HepG2 (cell line): ENCODE measurements around the gene SCMH1. TPM values are rescaled to one million over a fixed set of nuclear protein-coding genes. Genes with fewer than 3 reads are reported as not detected.

Source experiments
- ATAC-seq: fragments of 200-7000 bp; cut with Tn5 transposase; 3 replicates; pipeline ENCODE4 v1.9.1; 2020; ENCODE audit warnings: mild to moderate bottlenecking, moderate library complexity
- BruUV-seq: library from RNA; stranded (reverse); fragments of 400-500 nt; replicated peaks from 2 replicates; lab custom pipeline; 2021; lab: Mats Ljungman, UMichigan
- CTCF ChIA-PET: fragments of 300-600 bp; formaldehyde crosslinking; extraction: SDS; loops from one replicate; lab custom pipeline; 2021; ENCODE audit warnings: low total read pairs, inconsistent platforms, low intra/inter-chr PET ratio; lab: Yijun Ruan, JAX
- POLR2A ChIA-PET: fragments of 350-600 bp; sonication (Branson Sonifier 250); formaldehyde crosslinking; loops from one replicate; lab custom pipeline; 2020; ENCODE audit warnings: antibody characterized with exemption, inconsistent platforms; lab: Yijun Ruan, JAX
- DNase-seq: peaks from one replicate; pipeline ENCODE4 v3.0.0-alpha.2; 2015; ENCODE audit warnings: low spot score
- FAIRE-seq: peaks from 3 replicates; lab custom pipeline; 2011; peaks lifted over from hg19 to GRCh38; lab: Jason Lieb, UNC
- H2AFZ ChIP-seq: one replicate; pipeline ENCODE4 v1.6.1; 2011; ENCODE audit warnings: low read length, inconsistent platforms
- H3K27ac ChIP-seq: fragments of 300-600 bp; 3 replicates; pipeline ENCODE4 v1.8.0; 2011; ENCODE audit warnings: mixed run types, mild to moderate bottlenecking, mixed read lengths, low read length, inconsistent platforms; ENCODE audit not compliant: insufficient read depth; ENCODE audit errors: extremely low read length
- H3K27me3 ChIP-seq, 2 experiments: fragments of 200-600 bp in 1 of 2; 2 replicates in 1 of 2; 3 replicates in 1 of 2; pipeline versions ENCODE4 v1.6.0 to v1.8.0; 2011; ENCODE audit warnings: low read length in 2 of 2, mild to moderate bottlenecking in 2 of 2, moderate library complexity in 2 of 2, inconsistent platforms in 1 of 2; ENCODE audit not compliant: insufficient read depth in 2 of 2, control insufficient read depth in 1 of 2
- H3K36me3 ChIP-seq, 2 experiments: fragments of 200-600 bp in 1 of 2; replicated peaks in 1 of 2; 2 replicates in 1 of 2; 3 replicates in 1 of 2; pipeline versions ENCODE4 v1.5.1 to v1.8.0; 2011; ENCODE audit warnings: low read length in 2 of 2, inconsistent platforms in 1 of 2; ENCODE audit not compliant: insufficient read depth in 2 of 2, control insufficient read depth in 1 of 2
- H3K4me1 ChIP-seq: 2 replicates; pipeline ENCODE4 v1.5.1; 2012; ENCODE audit warnings: low read length, inconsistent platforms; ENCODE audit not compliant: insufficient read depth
- H3K4me2 ChIP-seq: 2 replicates; pipeline ENCODE4 v1.6.0; 2011; ENCODE audit warnings: low read depth, low read length, inconsistent platforms
- H3K4me3 ChIP-seq, 3 experiments: fragments of 200-600 bp in 1 of 3; sonication (generic), shearing (Covaris generic) in 1 of 3; replicated peaks in 1 of 3; 2 replicates each; pipeline ENCODE4 v1.5.1; 2011 to 2016; ENCODE audit warnings: low read length in 3 of 3, inconsistent platforms in 2 of 3, low read depth in 2 of 3, mild to moderate bottlenecking in 2 of 3, control low read depth in 1 of 3, mixed read lengths in 1 of 3; ENCODE audit not compliant: insufficient read depth in 1 of 3
- H3K79me2 ChIP-seq: one replicate; pipeline ENCODE4 v1.6.1; 2011; ENCODE audit warnings: low read length, inconsistent platforms; ENCODE audit not compliant: insufficient read depth
- H3K9ac ChIP-seq: 2 replicates; pipeline ENCODE4 v1.6.0; 2011; ENCODE audit warnings: mild to moderate bottlenecking, low read depth, low read length, inconsistent platforms; ENCODE audit not compliant: insufficient read depth
- H3K9me3 ChIP-seq: 2 replicates; pipeline ENCODE4 v1.5.1; 2012; ENCODE audit warnings: mild to moderate bottlenecking, low read length
- H4K20me1 ChIP-seq: 2 replicates; pipeline ENCODE4 v1.6.0; 2011; ENCODE audit warnings: inconsistent platforms, mild to moderate bottlenecking, low read length, moderate library complexity; ENCODE audit not compliant: insufficient read depth
- ARID2 ChIP-seq: sonication (generic); formaldehyde crosslinking; IDR thresholded peaks from 2 replicates; pipeline ENCODE4 v1.8.1; 2022; ENCODE audit warnings: mild to moderate bottlenecking, missing genetic modification reagents, borderline replicate concordance
- ETV5 ChIP-seq: IDR thresholded peaks from 2 replicates; pipeline ENCODE4 v1.6.1; 2018; ENCODE audit warnings: missing biosample characterization, missing genetic modification reagents, inconsistent platforms, borderline replicate concordance
- HDAC6 ChIP-seq: fragments of 200-600 bp; sonication (generic); IDR thresholded peaks from 2 replicates; pipeline ENCODE4 v1.7.0; 2017; ENCODE audit warnings: mild to moderate bottlenecking, antibody characterized with exemption, low read length, low read depth
- IKZF1 ChIP-seq: fragments of 450-650 bp; IDR thresholded peaks from 2 replicates; pipeline ENCODE4 v1.7.1; 2016
- MIXL1 ChIP-seq: IDR thresholded peaks from 2 replicates; pipeline ENCODE4 v1.6.1; 2016
- NONO ChIP-seq, 2 experiments: fragments of 450-650 bp in 1 of 2; sonication (generic) in 1 of 2; formaldehyde crosslinking in 1 of 2; IDR thresholded peaks in 1 of 2; conservative IDR thresholded peaks in 1 of 2; 2 replicates each; pipeline versions ENCODE4 v1.6.1 to v1.8.0; 2017 to 2022; ENCODE audit warnings: mild to moderate bottlenecking in 1 of 2, missing genetic modification reagents in 1 of 2, moderate library complexity in 1 of 2
- PCBP2 ChIP-seq: fragments of 200-400 bp; formaldehyde crosslinking; optimal IDR thresholded peaks from 2 replicates; pipeline ENCODE3; 2018; ENCODE audit warnings: low read length, low read depth; ENCODE audit not compliant: poor library complexity, severe bottlenecking
- RAD21 ChIP-seq: fragments of 450-650 bp; formaldehyde crosslinking; IDR thresholded peaks from 2 replicates; pipeline ENCODE4 v1.5.0; 2020; ENCODE audit warnings: mild to moderate bottlenecking
- RELA ChIP-seq: sonication (generic); formaldehyde crosslinking; IDR thresholded peaks from 2 replicates; pipeline ENCODE4 v1.4.0; 2020; ENCODE audit warnings: missing genetic modification reagents
- SMC3 ChIP-seq: IDR thresholded peaks from 2 replicates; pipeline ENCODE4 v1.6.1; 2011; ENCODE audit warnings: low read length, improper control_type of control experiment
- SSRP1 ChIP-seq: IDR thresholded peaks from 2 replicates; pipeline ENCODE4 v1.6.1; 2016; ENCODE audit warnings: control low read depth
- STAG1 ChIP-seq: sonication (generic); formaldehyde crosslinking; IDR thresholded peaks from 2 replicates; pipeline ENCODE4 v1.4.0; 2020; ENCODE audit warnings: missing genetic modification reagents
- SYNCRIP ChIP-seq: fragments of 200-400 bp; formaldehyde crosslinking; IDR thresholded peaks from 2 replicates; pipeline ENCODE4 v1.6.1; 2018; ENCODE audit warnings: mild to moderate bottlenecking, low read depth, low read length; ENCODE audit not compliant: insufficient read depth
- TEAD2 ChIP-seq: sonication (generic); formaldehyde crosslinking; IDR thresholded peaks from 2 replicates; pipeline ENCODE4 v1.9.0; 2021; ENCODE audit warnings: missing genetic modification reagents
- U2AF2 ChIP-seq: fragments of 200-400 bp; formaldehyde crosslinking; IDR thresholded peaks from 2 replicates; pipeline ENCODE4 v1.6.1; 2017; ENCODE audit warnings: low read depth, mild to moderate bottlenecking, low read length
- ZFP90 ChIP-seq: sonication (generic); formaldehyde crosslinking; IDR thresholded peaks from 2 replicates; pipeline ENCODE4 v1.8.0; 2022; ENCODE audit warnings: missing genetic modification reagents, mild to moderate bottlenecking, inconsistent platforms, borderline replicate concordance
- ZNF431 ChIP-seq: sonication (generic); formaldehyde crosslinking; IDR thresholded peaks from 2 replicates; pipeline ENCODE4 v1.9.0; 2022; ENCODE audit warnings: missing genetic modification reagents, low read depth, mild to moderate bottlenecking, borderline replicate concordance
- WGBS: methylation state at CpG from one replicate; pipeline ENCODE4 v1.1.6; 2017; ENCODE audit warnings: low lambda C conversion rate; 5-methylcytosine and 5-hydroxymethylcytosine counted together
- in situ Hi-C: cut with HindIII; loops from 2 replicates; pipeline ENCODE4 v1.10.0; 2017; ENCODE audit warnings: low pct_unique_long_range_greater_than_20kb; ENCODE audit not compliant: extremely low pct_ligation_motif_present
- intact Hi-C: fragments of 100-400 bp; cut with micrococcal nuclease; formaldehyde crosslinking; loops from one replicate; pipeline ENCODE4 v1.10.0; 2022; ENCODE audit not compliant: unreplicated experiment
- polyA plus RNA-seq, 8 experiments: library from polyadenylated mRNA; depleted of rRNA in 3 of 8; stranded (reverse) in 7 of 8; unstranded in 1 of 8; fragments of >200 nt; fragmentation: Illumina TruSeq in 4 of 8; extraction: Trizol in 4 of 8; gene quantifications; 2 replicates each; pipeline versions ENCODE4 v1.2.1 to v1.2.3, GENCODE V29; 2011 to 2016; ENCODE audit warnings: low read depth in 4 of 8, missing spikeins in 1 of 8, mixed read lengths in 1 of 8; ENCODE audit not compliant: insufficient read depth in 1 of 8
- total RNA-seq, 5 experiments: library from RNA; depleted of rRNA; stranded (reverse); fragments of >200 nt; fragmentation: Illumina TruSeq; extraction: Trizol; gene quantifications; 2 replicates each; pipeline ENCODE4 v1.2.3, GENCODE V29; 2016; ENCODE audit warnings: low read depth in 1 of 5
- TF ChIP-seq, protein P1 (sequence below): IDR thresholded peaks from 2 replicates; pipeline ENCODE4 v1.6.1; 2016; ENCODE audit warnings: missing biosample characterization, missing genetic modification reagents, low read depth
- TF ChIP-seq, protein P2 (sequence below): sonication (generic); formaldehyde crosslinking; IDR thresholded peaks from 2 replicates; pipeline ENCODE4 v1.4.0; 2020; ENCODE audit warnings: missing genetic modification reagents
- TF ChIP-seq, protein P3 (sequence below): sonication (generic); formaldehyde crosslinking; IDR thresholded peaks from 2 replicates; pipeline ENCODE4 v1.5.0; 2020; ENCODE audit warnings: mild to moderate bottlenecking, missing genetic modification reagents, moderate library complexity

Gene SCMH1
- total and polyA plus RNA-seq, 2 of the 13 experiments (the other 11 are each of a cell fraction or from before 2014, with no cell fraction given), result 41.8 to 52.6 TPM

GRCh38 chr1:41282679-41283317 is 40.7 kb upstream of the SCMH1 start:
- POLR2A ChIA-PET, result interaction anchor here (0.5 kb wide), 1 partner anchor 198 kb away, joined by 3 read pairs; no protein-coding TSS in a partner anchor
- Histone ChIP-seq H3K9me3 (no peaks in the 10 kb centered on the region), H3K27me3 (peaks cover 2 to 24% of the 10 kb centered on the region in 2 experiments; a peak in 2 of 5 replicates), H4K20me1 (peaks cover 5% of the 10 kb centered on the region; the same call in 1 of the 2 replicates), H3K4me3 (no peak overlapping the region), H3K27ac (no peak overlapping the region), H3K4me1 (no peaks in the 10 kb centered on the region), H3K4me2 (no peak overlapping the region), H3K9ac (no peak overlapping the region), H2AFZ (no peak overlapping the region), H3K79me2 (no peaks in the 10 kb centered on the region), H3K36me3 (no peaks in the 10 kb centered on the region)
- BruUV-seq, result no TSS peak
- WGBS, result 16% methylated on average over 7 of the region's 9 CpGs
- DNase-seq, result peak; percentile 14
- peak; percentile 55 for FAIRE-seq
- in situ Hi-C loops, result loop anchor here (5.0 kb wide), 1 partner anchor 150 kb away; no protein-coding TSS in a partner anchor
- CTCF ChIA-PET, result interaction anchor here (1.4 kb wide), 2 partner anchors 135 to 150 kb away, joined by 10 to 12 read pairs; no protein-coding TSS in a partner anchor
- intact Hi-C loops, result loop anchor here (5.0 kb wide), 1 partner anchor 135 kb away; no protein-coding TSS in a partner anchor
- ATAC-seq, result peak; percentile 89
- TF ChIP-seq, protein P1, sequence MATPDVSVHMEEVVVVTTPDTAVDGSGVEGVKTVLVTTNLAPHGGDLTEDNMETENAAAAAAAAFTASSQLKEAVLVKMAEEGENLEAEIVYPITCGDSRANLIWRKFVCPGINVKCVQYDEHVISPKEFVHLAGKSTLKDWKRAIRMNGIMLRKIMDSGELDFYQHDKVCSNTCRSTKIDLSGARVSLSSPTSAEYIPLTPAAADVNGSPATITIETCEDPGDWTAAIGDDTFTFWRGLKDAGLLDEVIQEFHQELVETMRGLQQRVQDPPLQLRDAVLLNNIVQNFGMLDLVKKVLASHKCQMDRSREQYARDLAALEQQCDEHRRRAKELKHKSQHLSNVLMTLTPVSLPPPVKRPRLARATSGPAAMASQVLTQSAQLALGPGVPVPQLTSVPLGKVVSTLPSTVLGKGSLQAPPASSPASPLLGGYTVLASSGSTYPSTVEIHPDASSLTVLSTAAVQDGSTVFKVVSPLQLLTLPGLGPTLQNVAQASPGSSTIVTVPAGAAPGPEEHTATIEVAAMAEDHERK (CRISPR knock-in tag), result no peak
- TF ChIP-seq NONO (IDR thresholded peaks at IDR 0.05), result no peak
- no peak for TF ChIP-seq NONO (CRISPR knock-in tag; conservative IDR thresholded peaks at IDR 0.05)
- TF ChIP-seq PCBP2, result no peak
- TF ChIP-seq TEAD2 (CRISPR knock-in tag), result no peak
- TF ChIP-seq U2AF2, result no peak
- no peak for TF ChIP-seq ARID2 (CRISPR knock-in tag)
- no peak for TF ChIP-seq ZNF431
- TF ChIP-seq MIXL1, result no peak
- TF ChIP-seq RELA (CRISPR knock-in tag), result no peak
- no peak for TF ChIP-seq HDAC6
- no peak for TF ChIP-seq IKZF1
- peak; percentile 51 for TF ChIP-seq SMC3
- TF ChIP-seq SSRP1, result no peak
- peak; percentile 71 for TF ChIP-seq STAG1
- TF ChIP-seq, protein P2, sequence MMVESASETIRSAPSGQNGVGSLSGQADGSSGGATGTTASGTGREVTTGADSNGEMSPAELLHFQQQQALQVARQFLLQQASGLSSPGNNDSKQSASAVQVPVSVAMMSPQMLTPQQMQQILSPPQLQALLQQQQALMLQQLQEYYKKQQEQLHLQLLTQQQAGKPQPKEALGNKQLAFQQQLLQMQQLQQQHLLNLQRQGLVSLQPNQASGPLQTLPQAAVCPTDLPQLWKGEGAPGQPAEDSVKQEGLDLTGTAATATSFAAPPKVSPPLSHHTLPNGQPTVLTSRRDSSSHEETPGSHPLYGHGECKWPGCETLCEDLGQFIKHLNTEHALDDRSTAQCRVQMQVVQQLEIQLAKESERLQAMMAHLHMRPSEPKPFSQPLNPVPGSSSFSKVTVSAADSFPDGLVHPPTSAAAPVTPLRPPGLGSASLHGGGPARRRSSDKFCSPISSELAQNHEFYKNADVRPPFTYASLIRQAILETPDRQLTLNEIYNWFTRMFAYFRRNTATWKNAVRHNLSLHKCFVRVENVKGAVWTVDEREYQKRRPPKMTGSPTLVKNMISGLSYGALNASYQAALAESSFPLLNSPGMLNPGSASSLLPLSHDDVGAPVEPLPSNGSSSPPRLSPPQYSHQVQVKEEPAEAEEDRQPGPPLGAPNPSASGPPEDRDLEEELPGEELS (CRISPR knock-in tag), result no peak
- TF ChIP-seq, protein P3, sequence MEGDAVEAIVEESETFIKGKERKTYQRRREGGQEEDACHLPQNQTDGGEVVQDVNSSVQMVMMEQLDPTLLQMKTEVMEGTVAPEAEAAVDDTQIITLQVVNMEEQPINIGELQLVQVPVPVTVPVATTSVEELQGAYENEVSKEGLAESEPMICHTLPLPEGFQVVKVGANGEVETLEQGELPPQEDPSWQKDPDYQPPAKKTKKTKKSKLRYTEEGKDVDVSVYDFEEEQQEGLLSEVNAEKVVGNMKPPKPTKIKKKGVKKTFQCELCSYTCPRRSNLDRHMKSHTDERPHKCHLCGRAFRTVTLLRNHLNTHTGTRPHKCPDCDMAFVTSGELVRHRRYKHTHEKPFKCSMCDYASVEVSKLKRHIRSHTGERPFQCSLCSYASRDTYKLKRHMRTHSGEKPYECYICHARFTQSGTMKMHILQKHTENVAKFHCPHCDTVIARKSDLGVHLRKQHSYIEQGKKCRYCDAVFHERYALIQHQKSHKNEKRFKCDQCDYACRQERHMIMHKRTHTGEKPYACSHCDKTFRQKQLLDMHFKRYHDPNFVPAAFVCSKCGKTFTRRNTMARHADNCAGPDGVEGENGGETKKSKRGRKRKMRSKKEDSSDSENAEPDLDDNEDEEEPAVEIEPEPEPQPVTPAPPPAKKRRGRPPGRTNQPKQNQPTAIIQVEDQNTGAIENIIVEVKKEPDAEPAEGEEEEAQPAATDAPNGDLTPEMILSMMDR (CRISPR knock-in tag), result peak; percentile 89
- no peak for TF ChIP-seq SYNCRIP
- TF ChIP-seq ETV5, result no peak
- peak; percentile 55; the same call in 1 of the 2 replicates for TF ChIP-seq RAD21 (CRISPR knock-in tag)
- TF ChIP-seq ZFP90 (CRISPR knock-in tag), result no peak
